GM13977 (cell line): ENCODE data around the gene DSG3.
"Not testable (repeated sequence)": the region's sequence is repeated elsewhere in the genome, so short reads cannot be mapped to it uniquely, and the experiment has no call there.

Experiments
- DNase-seq: peaks from one replicate; pipeline ENCODE4 v3.0.0; 2012; ENCODE audit warnings: low spot score
- CTCF ChIP-seq: IDR thresholded peaks from 2 replicates; pipeline ENCODE4 v1.5.1; 2012; ENCODE audit warnings: mild to moderate bottlenecking, control low read depth; ENCODE audit not compliant: insufficient read depth; ENCODE audit errors: extremely low read depth, missing control alignments
- in situ Hi-C: fragments of 300-500 bp; cut with MboI; formaldehyde crosslinking; loops from one replicate; pipeline ENCODE4 v1.12.0; 2022; ENCODE audit warnings: low sequenced_read_pairs, low pct_unique_long_range_greater_than_20kb, mixed read lengths, inconsistent platforms; ENCODE audit not compliant: unreplicated experiment

Gene DSG3

GRCh38 chr18:31491586-31491985, 44.0 kb downstream of the DSG3 start:
- in situ Hi-C loops: no loop called here
- TF ChIP-seq CTCF: no peak
- no peak for DNase-seq

GRCh38 chr18:31492671-31493070, 45.1 kb downstream of the DSG3 start:
- in situ Hi-C loops: no loop called here
- TF ChIP-seq CTCF: no peak
- DNase-seq: no peak

GRCh38 chr18:31493171-31493570, 45.6 kb downstream of the DSG3 start:
- in situ Hi-C loops: no loop called here
- DNase-seq: no peak
- TF ChIP-seq CTCF: no peak

GRCh38 chr18:31493941-31494340, 46.4 kb downstream of the DSG3 start:
- DNase-seq: no peak
- no peak for TF ChIP-seq CTCF
- in situ Hi-C loops: no loop called here

GRCh38 chr18:31494705-31495244, 47.2 kb downstream of the DSG3 start:
- DNase-seq, in situ Hi-C loops: not testable (repeated sequence)

- no peak for TF ChIP-seq CTCF
- no peak for DNase-seq
- in situ Hi-C loops: no loop called here
Measured at GRCh38 chr18:31497404-31497835, 49.9 kb downstream of the DSG3 start.

GRCh38 chr18:31497836-31498573, 50.5 kb downstream of the DSG3 start, which contains the start of gene DSG2:
TSS of gene DSG2 (plus strand) at chr18:31498177. CDS start at chr18:31498252, 75 bp downstream.
- no peak for TF ChIP-seq CTCF
- DNase-seq: peak; percentile 89
- in situ Hi-C loops: no loop called here
